Measurements from ENCODE around the gene PLCE1.
"Not testable (repeated sequence)": the region's sequence is repeated elsewhere in the genome, so short reads cannot be mapped to it uniquely, and the experiment has no call there.

DNA sequence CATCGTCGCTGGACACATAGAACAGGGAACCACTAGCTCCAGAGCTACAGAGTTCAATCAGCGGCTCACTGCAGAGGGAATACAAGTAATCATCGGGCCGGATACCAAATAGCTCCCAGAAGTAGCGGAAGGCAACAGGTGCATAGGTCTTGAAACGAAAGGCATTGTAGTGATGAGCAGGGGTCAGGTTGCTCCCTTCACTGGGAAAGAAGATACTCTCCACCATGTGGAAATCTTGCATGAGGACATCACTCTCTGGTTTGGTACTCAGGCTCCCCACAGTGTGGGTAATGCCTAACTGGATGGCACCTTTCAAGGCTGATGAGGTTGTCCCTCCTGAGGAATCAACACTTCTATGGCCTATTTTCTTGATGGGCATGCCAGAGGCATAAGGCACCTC is 32.7 kb upstream of the PLCE1 start:
- TF ChIP-seq SUZ12 (IDR thresholded peaks at IDR 0.05); BHLHE40 (IDR thresholded peaks at IDR 0.05; ENCODE audit: borderline replicate concordance); FOXK2 (IDR thresholded peaks at IDR 0.05); SP1 (IDR thresholded peaks at IDR 0.05); L3MBTL2 (conservative IDR thresholded peaks at IDR 0.05); TARDBP (IDR thresholded peaks at IDR 0.05); FOXA1 (IDR thresholded peaks at IDR 0.05); HDGF (IDR thresholded peaks at IDR 0.05; ENCODE audit: borderline replicate concordance); ARNT (IDR thresholded peaks at IDR 0.05); FOXM1 (IDR thresholded peaks at IDR 0.05; ENCODE audit: borderline replicate concordance); ELF4 (IDR thresholded peaks at IDR 0.05); NFRKB (IDR thresholded peaks at IDR 0.05); CTBP1 (IDR thresholded peaks at IDR 0.05; ENCODE audit: borderline replicate concordance): not testable (repeated sequence)
- TF ChIP-seq, protein P1, sequence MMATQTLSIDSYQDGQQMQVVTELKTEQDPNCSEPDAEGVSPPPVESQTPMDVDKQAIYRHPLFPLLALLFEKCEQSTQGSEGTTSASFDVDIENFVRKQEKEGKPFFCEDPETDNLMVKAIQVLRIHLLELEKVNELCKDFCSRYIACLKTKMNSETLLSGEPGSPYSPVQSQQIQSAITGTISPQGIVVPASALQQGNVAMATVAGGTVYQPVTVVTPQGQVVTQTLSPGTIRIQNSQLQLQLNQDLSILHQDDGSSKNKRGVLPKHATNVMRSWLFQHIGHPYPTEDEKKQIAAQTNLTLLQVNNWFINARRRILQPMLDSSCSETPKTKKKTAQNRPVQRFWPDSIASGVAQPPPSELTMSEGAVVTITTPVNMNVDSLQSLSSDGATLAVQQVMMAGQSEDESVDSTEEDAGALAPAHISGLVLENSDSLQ (IDR thresholded peaks at IDR 0.05) = not testable (repeated sequence)

Measured in HEK293T (cell line).